ENCODE data around the gene LGR5. TPM values are rescaled to one million over a fixed set of nuclear protein-coding genes. Genes with fewer than 3 reads are reported as not detected.
A peak's percentile ranks its signal among the peaks of the same experiment; 100 is the strongest.
"Not testable (repeated sequence)": the region's sequence is repeated elsewhere in the genome, so short reads cannot be mapped to it uniquely, and the experiment has no call there.

Gene LGR5
- total RNA-seq, 1 experiment from 2014 or later = not detected

DNA sequence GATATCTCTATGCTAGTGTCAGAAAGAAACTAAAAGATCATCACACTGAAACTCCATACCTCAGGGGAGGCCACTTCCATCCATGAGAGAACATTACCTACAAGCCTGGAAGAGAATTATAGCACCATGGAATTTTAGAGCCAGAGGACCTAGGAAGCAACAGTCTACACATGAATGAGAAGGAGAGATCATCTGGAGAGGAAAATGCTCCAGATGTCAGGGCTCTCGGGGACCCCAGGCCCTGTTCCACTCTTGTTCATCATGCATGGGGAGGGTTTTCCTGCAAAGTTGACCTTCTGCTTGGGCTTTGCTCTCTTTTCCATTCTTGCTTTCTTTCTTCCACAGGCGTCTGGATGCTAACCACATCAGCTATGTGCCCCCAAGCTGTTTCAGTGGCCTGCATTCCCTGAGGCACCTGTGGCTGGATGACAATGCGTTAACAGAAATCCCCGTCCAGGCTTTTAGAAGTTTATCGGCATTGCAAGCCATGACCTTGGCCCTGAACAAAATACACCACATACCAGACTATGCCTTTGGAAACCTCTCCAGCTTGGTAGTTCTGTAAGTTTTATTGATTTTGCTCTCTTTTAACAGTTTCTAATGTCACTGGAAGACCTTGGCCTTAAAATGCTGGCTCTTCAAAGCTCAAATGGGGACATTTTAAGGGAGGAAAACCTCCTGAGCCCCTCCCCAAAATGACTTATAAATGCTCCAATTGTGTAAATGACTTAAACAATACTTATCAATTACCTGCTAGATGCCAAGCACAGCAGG, 113.3 kb downstream of the LGR5 start:
- no peak for DNase-seq (ENCODE audit: low read depth)

DNA sequence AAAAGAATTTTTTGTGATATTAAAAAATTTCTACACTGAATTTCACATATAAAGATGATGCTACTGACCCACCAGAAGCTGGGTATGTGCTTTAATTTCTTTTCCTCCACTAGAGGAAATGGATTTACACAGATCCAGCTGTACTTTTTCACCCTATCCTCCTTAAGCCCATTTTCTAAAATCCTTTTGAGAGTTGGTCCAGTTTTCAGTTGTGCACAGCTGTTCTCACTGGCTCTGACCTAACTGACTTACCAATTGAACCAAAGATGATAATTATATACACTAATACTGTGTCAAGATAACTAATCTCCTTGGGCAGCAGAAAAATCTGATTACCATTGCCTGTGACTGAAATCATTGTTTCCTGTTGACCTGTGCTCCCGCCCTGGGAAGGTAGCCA, 115.6 kb downstream of the LGR5 start:
- no peak for DNase-seq (ENCODE audit: low read depth)

DNA sequence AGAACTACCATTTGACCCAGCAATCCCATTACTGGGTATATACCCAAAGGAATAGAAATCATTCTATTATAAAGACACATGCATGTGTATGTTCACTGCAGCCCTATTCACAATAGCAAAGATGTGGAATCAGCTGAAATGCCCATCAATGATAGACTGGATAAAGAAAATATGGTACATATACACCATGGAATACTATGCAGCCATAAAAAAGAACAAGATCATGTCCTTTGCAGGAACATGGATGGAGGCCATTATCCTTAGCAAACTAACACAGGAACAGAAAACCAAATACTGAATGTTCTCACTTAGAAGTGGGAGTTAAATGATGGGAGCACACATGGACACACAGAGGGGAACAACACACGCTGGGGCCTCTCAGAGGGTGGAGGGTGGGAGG, 116.2 kb downstream of the LGR5 start:
- not testable (repeated sequence) for DNase-seq (ENCODE audit: low read depth)

DNA sequence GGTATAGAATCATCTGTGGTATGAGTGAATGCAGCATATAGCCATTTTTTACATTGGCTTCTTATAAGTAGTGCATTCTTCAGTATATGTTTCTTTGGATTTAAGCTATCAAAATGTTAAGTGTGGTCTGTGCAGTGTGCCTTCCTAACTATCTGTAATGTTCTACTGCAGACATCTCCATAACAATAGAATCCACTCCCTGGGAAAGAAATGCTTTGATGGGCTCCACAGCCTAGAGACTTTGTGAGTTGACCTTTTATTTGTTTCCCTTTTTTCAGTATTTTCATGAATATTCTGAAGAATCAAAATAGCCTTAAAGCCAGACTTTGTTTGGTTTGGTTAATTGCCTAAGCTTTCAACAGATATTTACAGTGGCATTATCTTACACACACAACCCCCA, 116.8 kb downstream of the LGR5 start:
- no peak for DNase-seq (ENCODE audit: low read depth)

DNA sequence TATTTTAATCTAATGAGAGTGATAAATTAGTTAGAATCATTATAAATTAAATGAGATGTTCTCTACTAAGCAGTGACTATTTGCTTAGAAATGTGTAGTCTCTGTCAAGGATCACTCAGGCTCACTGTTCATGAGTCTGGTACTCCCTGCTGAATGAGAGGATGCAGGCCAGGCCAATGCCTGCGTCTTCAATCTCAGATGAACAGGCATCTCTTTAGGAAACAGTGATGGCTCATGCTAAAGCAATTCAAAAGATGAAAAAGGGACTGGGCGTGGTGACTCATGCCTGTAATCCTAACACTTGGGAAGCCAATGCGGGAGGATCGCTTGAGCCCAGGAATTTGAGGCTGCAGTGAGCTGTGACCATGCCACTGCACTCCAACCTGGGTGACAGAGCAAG, 117.3 kb downstream of the LGR5 start:
- peak; percentile 91 for DNase-seq (ENCODE audit: low read depth)

DNA sequence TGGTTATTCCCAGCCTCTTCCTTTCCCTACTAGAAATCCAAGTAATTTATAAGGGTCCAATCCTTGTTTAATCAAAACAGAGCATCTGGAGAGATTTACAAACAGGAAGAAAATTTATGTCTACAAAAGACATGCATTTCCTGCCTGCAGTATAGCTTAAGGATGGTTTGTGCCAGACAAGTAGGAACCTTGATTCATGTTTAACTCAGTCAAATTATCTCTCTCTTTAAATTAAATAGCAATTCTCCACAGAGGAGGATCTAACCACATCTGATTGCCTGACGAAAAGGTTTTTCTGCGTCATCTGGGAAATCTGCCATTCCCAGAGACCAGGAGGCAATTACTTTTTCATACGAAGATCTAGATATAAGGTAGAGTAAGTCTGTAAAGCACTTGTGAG, 118.8 kb downstream of the LGR5 start:
- peak; percentile 28 for DNase-seq (ENCODE audit: low read depth)

DNA sequence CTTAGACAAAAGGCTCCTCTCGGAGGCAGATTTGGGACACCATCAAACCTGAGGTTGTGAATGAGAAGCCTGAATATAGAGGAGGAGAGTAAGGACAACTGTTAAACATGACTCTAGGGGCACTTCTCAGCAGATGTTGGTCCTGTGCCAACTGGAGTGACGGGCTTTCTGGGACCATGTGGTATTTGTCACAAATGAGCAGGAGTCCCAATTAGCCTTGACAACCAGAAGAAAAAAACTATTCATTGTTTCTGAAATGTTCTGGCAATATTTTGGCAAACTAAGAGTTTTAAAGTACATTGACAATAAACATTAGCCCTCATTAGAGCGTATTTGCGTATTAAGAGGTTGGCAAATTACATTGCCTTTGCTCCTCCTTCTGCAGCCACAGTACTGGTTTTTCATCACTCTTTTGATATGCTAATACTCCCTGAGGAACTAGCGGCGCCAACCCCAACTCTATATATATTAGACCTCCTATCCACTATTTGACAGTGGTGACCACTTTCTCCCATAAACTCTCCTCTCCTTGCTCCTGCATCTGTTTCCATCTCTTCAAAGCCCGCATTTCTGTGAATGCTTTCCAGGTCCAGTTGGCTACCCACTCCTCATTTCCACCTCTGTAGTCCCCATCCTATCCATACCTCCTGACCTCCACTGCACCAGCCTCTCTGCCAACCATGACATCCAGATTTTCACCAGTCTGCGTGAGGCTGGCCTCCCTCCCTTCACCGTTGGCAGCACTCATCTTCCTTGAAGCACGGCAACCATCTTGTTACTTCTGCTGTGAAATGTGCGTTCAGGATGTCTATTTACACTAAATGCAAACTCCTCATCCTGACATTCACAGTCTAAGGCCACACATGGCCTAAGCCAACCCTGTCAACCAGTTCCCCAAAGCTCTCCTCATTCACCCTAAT, 123.3 kb downstream of the LGR5 start:
- no peak for DNase-seq (ENCODE audit: low read depth)

DNA sequence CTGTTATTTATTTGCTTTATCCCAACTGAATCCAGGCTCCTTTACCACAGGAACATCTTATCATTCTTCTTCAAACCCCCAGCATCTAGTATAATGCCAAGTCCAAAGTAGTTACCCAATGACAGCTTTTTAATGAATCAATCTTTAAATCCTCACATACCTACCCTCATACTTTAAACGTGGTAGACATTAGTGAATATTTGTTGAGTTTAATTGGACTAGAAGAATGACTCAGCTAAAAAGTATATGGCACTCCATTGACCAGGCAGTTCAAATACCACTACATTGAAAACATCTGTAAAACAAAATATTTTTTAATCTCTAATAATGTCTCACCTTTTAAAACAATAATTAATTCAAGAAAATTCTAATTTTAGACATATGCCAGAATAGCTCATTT, 125.9 kb downstream of the LGR5 start:
- DNase-seq (ENCODE audit: low read depth) = no peak

DNA sequence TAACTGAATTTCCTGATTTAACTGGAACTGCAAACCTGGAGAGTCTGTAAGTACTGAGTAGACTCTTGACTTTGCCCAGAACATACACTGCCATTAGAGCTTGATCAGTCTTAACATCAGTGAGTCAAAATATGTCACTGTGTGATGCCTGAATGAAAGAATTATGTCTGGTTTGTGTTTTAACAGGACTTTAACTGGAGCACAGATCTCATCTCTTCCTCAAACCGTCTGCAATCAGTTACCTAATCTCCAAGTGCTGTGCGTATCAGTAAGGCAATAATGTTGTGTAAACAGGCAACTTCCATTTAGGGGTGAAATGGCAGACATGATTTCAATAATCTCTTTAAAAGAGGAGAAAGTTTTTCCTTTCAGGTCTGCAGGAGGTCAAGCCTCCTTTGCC, 127.1 kb downstream of the LGR5 start:
- no peak for DNase-seq (ENCODE audit: low read depth)

DNA sequence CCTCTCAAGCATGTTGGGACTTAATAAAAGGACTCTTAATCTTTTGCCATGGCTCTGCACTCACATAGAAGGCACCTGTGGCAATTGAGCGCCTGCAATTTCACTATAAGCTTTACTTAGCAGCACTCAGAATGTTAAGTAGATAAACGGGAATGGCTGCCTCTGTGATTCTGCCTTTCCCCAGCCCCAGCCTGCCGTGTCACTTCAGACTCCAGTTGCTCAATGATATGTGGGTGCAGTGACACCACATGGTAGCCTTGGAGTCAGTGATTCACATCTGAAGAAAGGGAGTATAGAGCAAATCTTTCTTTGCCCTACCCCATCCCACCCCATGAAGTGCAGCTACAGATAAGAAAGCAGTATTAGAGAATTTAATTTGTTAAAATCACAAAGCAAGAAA, 127.9 kb downstream of the LGR5 start:
- DNase-seq (ENCODE audit: low read depth) = peak; percentile 12

DNA sequence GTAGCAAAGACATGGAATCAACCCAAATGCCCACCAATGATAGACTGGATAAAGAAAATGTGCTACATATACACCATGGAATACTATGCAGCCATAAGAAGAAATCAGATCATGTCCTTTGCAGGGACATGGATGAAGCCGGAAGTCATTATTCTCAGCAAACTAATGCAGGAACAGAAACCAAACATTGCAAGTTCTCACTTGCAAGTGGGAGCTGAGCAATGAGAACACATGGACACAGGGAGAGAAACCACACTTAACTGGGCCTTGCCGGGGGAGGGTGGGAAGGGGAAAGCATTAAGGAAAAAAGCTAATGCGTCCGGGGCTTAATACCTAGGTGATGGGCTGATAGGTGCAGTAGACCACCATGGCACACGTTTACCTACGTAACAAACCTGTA, 130.3 kb downstream of the LGR5 start:
- DNase-seq (ENCODE audit: low read depth) = not testable (repeated sequence)

DNA sequence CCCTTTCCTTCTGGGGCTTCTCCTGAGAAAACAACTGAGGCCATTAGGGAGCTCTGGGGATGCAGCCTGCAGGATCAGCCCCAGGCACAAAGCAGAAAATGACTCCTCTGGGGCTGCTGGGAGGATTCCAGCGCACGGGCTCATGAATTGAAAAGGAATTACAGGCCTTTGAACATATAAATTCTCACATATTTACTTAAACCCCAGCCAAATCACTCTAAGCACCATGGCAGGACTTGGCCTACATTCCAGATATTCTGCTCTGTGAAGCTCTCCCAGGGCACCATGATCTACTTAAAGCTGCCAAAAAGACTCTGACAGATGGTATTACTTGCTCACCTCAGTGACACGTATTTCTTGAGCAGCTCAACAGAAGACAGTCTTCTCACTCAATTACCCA, 136.9 kb downstream of the LGR5 start:
- no peak for DNase-seq (ENCODE audit: low read depth)

DNA sequence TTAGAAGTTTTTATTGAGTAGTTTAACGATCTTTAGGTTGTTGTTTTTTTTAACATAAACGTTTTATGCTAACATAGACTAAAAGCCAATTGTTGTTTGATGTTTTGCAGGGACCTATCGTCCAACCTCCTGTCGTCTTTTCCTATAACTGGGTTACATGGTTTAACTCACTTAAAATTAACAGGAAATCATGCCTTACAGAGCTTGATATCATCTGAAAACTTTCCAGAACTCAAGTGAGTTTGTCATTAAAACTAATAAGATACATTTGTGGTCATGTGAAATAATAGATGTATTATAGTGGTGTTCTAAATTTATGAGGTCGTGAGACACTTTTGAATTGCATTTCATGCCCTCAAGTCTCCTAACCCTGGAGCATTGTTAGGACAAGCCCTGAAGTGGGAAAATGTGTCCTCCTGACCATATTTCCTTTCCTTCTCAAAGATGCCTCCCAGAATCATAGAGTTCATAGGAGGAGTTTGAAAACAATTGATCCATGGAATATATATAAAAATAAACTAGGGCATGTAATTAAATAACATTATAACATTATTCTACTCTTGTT, 139.2 kb downstream of the LGR5 start:
- DNase-seq (ENCODE audit: low read depth) = no peak

DNA sequence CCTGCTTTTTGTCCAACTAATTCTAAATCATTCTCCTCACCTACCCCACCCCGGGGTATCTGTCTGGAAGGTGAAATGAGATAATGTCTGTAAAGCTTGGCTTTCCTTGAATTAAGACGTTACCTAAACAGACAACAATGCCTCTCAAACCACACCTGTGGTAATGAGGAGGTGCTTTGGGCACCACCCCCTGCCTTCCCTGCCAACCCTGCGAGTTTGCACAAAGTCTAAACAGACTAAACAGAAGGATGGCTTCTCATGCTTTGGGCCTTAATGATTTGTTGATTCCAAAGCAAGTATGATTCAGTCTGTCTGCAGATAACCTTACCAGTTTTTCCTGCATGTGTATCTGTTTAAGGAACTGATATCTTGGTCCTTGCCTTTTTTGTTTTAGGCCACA, 141.6 kb downstream of the LGR5 start:
- DNase-seq (ENCODE audit: low read depth) = peak; percentile 59

DNA sequence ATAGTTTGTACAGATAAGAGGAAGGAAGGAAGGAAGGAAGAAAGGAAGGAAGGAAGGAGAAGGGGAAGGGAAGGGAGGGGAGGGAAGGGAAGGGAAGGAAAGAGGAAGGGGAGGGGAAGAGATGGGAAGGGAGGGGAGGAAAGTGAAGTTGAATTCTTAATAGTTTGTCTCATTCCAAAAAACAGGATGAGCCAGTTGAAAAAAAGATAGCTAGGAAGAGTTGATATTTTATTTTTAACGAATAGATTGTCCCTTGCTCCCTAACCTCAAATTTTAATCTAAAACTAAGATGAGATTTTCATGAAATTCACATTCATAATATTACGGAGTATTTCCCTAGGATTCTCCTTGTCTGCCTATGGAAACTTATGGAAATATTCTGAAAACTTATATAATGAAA, 143.3 kb downstream of the LGR5 start:
- no peak for DNase-seq (ENCODE audit: low read depth)

DNA sequence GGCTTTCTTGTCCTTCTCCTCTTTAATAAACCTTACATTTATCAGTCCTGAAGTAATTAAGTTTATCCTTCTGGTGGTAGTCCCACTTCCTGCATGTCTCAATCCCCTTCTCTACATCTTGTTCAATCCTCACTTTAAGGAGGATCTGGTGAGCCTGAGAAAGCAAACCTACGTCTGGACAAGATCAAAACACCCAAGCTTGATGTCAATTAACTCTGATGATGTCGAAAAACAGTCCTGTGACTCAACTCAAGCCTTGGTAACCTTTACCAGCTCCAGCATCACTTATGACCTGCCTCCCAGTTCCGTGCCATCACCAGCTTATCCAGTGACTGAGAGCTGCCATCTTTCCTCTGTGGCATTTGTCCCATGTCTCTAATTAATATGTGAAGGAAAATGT, 144.8 kb downstream of the LGR5 start:
- no peak for DNase-seq (ENCODE audit: low read depth)

DNA sequence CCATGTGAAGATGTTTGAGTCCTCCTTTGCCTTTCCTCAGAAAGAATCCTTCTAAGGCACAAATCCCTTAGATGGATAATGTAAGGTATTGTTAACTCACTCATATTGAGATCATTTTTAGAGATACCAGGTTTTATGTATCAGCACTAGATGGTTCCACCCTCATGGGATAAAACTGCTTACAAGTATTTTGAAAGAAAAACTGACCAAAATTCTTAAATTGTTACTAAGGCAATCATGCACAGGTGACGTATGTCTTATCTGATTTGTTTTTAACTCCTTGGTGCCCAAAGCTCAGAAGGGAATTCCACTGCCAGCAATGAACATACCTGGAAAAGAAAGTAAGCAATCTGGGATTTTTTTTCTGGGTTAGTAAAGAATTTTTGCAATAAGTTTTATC, 145.6 kb downstream of the LGR5 start:
- DNase-seq (ENCODE audit: low read depth) = no peak

DNA sequence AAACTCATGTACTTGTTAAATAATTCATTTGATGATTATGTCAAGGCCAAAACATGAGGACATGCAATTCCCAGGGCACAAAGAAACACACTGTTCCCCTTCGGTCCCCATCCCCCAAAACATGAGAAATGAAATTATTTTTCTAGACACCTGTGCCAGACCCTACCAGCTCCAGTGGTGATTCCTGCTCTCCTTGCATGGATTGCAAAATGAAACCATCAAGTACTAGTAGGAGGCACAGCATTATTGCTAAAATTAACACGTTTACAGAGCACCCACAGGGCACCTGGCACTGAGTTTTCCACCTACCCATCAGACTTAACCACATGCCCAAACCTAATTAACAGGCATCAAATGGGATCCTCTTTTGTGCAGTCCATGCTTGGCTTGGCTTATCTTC, 147.4 kb downstream of the LGR5 start:
- DNase-seq (ENCODE audit: low read depth) = no peak

DNA sequence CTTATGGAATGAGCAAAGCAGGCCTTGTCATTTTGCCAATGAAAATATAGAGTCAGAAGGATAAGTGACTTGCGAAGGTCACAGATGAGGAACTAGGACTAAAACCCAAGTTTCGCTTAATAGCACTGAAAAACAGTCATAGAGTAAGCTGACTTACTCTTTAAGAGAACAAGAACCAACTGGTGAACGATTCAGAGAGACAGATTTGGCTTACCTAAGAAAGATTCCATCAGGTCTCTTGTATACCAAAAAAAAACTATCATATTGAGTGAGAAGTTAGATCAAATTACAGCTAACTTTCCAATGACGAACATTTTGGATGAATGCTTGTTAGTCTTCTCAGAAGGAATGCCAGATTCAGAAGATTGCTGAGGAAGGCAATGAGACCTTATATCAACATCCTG, 149.9 kb downstream of the LGR5 start:
- peak; percentile 19 for DNase-seq (ENCODE audit: low read depth)

DNA sequence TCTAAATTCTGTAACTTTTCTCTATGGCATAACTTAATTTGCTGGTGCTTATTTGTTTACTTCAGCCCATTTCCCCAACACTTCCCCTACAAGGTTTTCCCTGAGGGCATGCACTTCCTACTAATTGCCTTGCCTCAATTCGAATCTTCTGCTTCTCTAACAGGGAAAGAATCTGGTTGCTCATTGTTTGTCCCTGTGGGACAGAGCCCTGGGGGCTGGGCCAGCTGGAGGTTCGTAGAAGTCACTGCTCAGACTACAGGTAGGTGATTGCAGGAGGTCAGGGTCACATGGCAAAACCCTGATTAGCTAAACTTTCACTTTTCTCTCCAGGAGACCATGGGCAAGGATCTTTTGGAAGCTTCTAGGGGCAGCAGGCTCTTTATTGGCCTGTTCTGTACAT, 152.0 kb downstream of the LGR5 start:
- no peak for DNase-seq (ENCODE audit: low read depth)

DNA sequence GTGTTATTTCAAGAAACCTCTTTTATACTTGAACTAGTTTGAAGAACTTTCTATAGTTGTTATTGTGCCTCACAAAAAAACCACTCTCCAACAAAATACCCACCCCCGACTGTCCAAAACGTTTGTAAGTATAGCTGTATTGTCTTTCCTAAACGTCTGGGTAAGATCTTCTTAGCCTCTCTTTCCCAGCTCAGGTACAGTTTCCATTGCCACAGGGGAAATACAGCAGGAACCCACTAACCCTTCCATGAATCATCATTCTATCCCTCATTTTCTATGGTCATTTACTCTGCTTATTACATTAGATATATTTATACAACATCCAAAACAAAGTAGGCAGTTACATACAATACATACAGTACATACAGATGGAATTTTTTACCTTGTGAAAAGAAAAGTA, 153.2 kb downstream of the LGR5 start:
- no peak for DNase-seq (ENCODE audit: low read depth)

DNA sequence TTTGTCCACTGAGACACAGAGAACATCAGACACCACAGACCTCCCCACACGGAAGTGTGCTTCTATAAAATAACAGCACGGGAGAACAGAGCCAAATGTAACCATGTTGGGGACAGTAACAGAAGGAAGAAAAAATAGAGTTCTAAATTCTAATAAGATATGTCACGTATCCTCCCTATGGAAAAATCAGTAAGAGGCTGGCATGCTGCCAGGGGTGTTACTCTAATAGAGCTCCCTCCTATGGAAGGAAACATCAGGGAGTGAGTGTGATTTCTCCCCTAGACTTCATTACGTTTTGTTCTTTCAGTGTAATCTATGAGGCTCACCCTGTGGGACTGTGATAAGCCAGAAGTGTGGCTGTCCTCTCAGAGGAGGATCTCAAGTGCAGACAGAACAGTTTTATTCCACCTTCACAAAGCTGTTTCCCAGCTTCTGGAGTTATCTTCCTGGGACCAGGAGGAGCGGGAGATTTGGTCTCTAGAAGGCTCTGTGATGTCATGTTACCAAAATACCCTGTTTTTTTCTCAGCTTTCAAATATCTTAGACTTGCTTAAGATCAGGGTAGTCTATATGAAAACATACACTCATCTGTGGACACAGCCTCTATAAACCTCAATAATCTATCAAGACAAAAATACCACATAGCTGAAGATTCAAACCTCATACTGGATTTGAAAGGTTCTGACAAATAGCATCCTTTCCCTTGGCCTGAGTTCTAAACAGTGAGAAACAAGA, 154.8 kb downstream of the LGR5 start:
- DNase-seq (ENCODE audit: low read depth) = no peak

Measured in Daoy (cell line).